Measurements from ENCODE around the gene TYMS.

DNA sequence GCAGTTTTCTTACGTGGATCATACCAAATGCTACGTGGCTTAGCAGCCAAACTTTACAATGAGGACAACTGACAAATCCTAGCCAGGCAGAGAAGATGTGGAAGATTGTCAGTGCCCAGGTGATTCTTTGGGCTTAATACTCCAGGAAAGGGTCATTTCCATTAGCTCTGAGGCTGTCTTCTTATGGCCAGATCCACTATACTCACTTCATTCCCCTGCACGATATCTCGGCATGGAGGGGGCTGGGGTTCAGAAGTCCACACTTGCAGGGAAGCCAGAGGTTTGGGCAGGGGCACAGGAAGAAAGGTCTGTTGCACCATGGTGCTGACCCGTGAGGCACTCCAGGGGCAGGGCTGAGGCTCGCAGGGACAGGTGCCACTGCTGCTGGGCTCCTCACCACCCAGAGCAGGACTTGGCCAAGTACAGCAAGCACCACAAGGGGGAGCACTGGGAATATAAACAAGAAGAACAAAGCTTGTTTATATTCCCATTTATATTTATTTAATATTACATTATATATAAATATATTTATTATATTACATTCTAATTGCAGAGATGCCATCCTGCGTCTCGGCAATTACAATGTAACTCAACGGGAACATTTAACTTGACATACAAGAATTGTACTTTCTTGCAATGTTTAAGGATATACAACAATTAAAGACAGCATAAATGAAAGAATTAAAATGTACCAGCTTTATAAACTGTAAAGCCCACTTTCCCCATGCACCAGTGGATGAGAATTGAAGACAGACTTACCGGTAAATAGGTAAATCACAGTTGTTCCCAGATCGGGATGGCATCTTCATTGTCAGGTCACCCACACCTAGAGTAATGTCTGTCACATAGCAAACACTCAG lies 33.5 kb upstream of the TYMS start:
- no peak for TF ChIP-seq POLR2A (IDR thresholded peaks at IDR 0.05)
- TF ChIP-seq, protein P1, sequence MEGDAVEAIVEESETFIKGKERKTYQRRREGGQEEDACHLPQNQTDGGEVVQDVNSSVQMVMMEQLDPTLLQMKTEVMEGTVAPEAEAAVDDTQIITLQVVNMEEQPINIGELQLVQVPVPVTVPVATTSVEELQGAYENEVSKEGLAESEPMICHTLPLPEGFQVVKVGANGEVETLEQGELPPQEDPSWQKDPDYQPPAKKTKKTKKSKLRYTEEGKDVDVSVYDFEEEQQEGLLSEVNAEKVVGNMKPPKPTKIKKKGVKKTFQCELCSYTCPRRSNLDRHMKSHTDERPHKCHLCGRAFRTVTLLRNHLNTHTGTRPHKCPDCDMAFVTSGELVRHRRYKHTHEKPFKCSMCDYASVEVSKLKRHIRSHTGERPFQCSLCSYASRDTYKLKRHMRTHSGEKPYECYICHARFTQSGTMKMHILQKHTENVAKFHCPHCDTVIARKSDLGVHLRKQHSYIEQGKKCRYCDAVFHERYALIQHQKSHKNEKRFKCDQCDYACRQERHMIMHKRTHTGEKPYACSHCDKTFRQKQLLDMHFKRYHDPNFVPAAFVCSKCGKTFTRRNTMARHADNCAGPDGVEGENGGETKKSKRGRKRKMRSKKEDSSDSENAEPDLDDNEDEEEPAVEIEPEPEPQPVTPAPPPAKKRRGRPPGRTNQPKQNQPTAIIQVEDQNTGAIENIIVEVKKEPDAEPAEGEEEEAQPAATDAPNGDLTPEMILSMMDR (IDR thresholded peaks at IDR 0.05), result peak in 2 of 3 experiments; percentile 30 to 66
